ENCODE measurements around the gene CST4. TPM values are rescaled to one million over a fixed set of nuclear protein-coding genes. Genes with fewer than 3 reads are reported as not detected.
A peak's percentile ranks its signal among the peaks of the same experiment; 100 is the strongest.

CST4 gene
- total and polyA plus RNA-seq, 10 of the 15 experiments (the other 5 are each of a cell fraction or from before 2014, with no cell fraction given) = not detected

- TF ChIP-seq MEF2A (IDR thresholded peaks at IDR 0.05; ENCODE audit: insufficient read depth, low read depth, low read length) (peak; percentile 97), JUND (IDR thresholded peaks at IDR 0.05; ENCODE audit: low read depth, low read length) (no peak), GABPA (IDR thresholded peaks at IDR 0.05; ENCODE audit: low read depth) (peak; percentile 71; the same call in 1 of the 2 replicates), RUNX3 (IDR thresholded peaks at IDR 0.05; ENCODE audit: low read length) (peak; percentile 90), ZBTB11 (CRISPR knock-in tag; IDR thresholded peaks at IDR 0.05) (no peak), STAT3 (IDR thresholded peaks at IDR 0.05; ENCODE audit: low read depth, low read length) (no peak), MEF2B (IDR thresholded peaks at IDR 0.05; ENCODE audit: partially characterized antibody, poor library complexity, severe bottlenecking) (peak; percentile 34), FOXM1 (IDR thresholded peaks at IDR 0.05; ENCODE audit: low read depth, low read length) (peak; percentile 89; the same call in 1 of the 2 replicates), NFXL1 (IDR thresholded peaks at IDR 0.05; ENCODE audit: borderline replicate concordance) (no peak)
- TF ChIP-seq, protein P1, sequence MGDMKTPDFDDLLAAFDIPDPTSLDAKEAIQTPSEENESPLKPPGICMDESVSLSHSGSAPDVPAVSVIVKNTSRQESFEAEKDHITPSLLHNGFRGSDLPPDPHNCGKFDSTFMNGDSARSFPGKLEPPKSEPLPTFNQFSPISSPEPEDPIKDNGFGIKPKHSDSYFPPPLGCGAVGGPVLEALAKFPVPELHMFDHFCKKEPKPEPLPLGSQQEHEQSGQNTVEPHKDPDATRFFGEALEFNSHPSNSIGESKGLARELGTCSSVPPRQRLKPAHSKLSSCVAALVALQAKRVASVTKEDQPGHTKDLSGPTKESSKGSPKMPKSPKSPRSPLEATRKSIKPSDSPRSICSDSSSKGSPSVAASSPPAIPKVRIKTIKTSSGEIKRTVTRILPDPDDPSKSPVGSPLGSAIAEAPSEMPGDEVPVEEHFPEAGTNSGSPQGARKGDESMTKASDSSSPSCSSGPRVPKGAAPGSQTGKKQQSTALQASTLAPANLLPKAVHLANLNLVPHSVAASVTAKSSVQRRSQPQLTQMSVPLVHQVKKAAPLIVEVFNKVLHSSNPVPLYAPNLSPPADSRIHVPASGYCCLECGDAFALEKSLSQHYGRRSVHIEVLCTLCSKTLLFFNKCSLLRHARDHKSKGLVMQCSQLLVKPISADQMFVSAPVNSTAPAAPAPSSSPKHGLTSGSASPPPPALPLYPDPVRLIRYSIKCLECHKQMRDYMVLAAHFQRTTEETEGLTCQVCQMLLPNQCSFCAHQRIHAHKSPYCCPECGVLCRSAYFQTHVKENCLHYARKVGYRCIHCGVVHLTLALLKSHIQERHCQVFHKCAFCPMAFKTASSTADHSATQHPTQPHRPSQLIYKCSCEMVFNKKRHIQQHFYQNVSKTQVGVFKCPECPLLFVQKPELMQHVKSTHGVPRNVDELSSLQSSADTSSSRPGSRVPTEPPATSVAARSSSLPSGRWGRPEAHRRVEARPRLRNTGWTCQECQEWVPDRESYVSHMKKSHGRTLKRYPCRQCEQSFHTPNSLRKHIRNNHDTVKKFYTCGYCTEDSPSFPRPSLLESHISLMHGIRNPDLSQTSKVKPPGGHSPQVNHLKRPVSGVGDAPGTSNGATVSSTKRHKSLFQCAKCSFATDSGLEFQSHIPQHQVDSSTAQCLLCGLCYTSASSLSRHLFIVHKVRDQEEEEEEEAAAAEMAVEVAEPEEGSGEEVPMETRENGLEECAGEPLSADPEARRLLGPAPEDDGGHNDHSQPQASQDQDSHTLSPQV (IDR thresholded peaks at IDR 0.05) = no peak
- TF ChIP-seq, protein P2, sequence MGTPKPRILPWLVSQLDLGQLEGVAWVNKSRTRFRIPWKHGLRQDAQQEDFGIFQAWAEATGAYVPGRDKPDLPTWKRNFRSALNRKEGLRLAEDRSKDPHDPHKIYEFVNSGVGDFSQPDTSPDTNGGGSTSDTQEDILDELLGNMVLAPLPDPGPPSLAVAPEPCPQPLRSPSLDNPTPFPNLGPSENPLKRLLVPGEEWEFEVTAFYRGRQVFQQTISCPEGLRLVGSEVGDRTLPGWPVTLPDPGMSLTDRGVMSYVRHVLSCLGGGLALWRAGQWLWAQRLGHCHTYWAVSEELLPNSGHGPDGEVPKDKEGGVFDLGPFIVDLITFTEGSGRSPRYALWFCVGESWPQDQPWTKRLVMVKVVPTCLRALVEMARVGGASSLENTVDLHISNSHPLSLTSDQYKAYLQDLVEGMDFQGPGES (IDR thresholded peaks at IDR 0.05) = no peak
- TF ChIP-seq, protein P3, sequence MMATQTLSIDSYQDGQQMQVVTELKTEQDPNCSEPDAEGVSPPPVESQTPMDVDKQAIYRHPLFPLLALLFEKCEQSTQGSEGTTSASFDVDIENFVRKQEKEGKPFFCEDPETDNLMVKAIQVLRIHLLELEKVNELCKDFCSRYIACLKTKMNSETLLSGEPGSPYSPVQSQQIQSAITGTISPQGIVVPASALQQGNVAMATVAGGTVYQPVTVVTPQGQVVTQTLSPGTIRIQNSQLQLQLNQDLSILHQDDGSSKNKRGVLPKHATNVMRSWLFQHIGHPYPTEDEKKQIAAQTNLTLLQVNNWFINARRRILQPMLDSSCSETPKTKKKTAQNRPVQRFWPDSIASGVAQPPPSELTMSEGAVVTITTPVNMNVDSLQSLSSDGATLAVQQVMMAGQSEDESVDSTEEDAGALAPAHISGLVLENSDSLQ (IDR thresholded peaks at IDR 0.05) = no peak
- TF ChIP-seq, protein P4, sequence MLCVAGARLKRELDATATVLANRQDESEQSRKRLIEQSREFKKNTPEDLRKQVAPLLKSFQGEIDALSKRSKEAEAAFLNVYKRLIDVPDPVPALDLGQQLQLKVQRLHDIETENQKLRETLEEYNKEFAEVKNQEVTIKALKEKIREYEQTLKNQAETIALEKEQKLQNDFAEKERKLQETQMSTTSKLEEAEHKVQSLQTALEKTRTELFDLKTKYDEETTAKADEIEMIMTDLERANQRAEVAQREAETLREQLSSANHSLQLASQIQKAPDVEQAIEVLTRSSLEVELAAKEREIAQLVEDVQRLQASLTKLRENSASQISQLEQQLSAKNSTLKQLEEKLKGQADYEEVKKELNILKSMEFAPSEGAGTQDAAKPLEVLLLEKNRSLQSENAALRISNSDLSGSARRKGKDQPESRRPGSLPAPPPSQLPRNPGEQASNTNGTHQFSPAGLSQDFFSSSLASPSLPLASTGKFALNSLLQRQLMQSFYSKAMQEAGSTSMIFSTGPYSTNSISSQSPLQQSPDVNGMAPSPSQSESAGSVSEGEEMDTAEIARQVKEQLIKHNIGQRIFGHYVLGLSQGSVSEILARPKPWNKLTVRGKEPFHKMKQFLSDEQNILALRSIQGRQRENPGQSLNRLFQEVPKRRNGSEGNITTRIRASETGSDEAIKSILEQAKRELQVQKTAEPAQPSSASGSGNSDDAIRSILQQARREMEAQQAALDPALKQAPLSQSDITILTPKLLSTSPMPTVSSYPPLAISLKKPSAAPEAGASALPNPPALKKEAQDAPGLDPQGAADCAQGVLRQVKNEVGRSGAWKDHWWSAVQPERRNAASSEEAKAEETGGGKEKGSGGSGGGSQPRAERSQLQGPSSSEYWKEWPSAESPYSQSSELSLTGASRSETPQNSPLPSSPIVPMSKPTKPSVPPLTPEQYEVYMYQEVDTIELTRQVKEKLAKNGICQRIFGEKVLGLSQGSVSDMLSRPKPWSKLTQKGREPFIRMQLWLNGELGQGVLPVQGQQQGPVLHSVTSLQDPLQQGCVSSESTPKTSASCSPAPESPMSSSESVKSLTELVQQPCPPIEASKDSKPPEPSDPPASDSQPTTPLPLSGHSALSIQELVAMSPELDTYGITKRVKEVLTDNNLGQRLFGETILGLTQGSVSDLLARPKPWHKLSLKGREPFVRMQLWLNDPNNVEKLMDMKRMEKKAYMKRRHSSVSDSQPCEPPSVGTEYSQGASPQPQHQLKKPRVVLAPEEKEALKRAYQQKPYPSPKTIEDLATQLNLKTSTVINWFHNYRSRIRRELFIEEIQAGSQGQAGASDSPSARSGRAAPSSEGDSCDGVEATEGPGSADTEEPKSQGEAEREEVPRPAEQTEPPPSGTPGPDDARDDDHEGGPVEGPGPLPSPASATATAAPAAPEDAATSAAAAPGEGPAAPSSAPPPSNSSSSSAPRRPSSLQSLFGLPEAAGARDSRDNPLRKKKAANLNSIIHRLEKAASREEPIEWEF (IDR thresholded peaks at IDR 0.05; ENCODE audit: insufficient replicate concordance, low read depth, low read length) = no peak
Measured at GRCh38 chr20:23644164-23644563, 44.7 kb downstream of the CST4 start (continued).

Data from GM12878 (cell line).